ENCODE data around the gene RAD50.

RAD50 gene

DNA sequence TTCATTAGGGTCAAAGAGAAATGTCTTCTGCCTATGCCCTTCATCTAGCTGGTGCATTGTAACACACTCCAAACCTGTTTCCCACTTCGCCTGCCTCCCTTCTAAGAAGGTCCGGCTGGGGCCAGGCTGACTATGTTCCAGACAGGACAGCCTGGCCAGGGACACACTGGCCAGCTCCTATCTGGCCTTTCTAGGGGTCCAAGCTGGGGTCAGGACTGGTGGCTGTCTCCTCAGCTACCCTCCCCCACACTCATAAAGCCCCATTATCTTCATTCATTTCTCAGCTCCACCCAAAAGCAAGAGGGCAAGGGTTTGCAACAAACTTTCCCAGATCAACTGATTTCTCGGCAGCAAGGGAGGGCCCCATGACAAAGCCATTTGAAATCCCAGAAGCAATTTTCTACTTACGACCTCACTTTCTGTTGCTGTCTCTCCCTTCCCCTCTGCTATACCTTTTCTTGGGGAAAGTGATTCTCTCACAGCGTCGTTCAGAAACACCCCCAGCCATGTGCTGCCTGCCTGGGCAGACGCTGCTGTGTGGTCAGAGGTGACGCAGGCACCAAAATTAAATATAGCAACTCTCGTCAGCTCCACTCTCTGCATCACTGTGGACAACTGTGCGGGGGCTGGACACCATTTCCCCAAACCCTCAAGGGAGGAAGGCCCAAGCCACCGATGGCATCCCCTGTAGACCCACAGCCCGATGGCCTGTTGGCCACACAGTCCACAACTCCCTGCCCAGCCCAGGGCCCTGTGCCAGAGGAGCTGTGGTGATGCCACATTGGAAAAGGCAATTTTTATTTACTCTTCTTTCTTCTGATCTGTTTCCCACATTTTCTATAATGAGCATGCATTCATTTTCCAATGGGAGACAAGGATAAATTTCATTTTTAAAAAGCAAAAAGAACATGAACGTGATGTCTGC, 107.3 kb downstream of the RAD50 start:
- H3K4me2 ChIP-seq: no peak overlapping the region

DNA sequence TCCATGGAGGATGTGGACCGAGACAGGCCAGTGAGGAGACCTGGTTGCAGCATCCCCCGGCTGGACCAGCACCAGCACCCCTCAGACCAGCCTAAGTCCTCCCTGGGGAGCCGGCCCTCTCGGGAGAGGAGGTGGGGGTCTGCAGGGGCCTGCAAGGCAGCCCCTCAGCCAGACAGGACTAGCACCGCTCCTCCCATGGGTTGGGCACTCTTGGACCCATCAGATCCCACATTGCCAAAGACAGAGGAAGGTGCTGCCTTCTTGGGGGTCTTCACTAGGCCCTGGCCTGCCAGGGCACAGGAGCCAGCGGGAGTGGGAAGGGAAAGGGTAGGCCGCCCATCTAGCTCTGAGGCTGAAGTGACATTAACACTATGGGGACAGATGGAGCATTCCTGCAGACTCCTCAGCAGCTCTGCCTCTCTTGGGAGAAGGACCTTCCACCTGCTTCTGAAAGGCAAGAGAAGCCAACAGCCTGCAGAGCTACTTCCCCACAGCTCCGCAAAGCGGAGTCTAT, 108.0 kb downstream of the RAD50 start:
- H3K36me3 ChIP-seq (ENCODE audit: insufficient read depth): no peaks in the 10 kb centered on the region
- H2AFZ ChIP-seq (ENCODE audit: low read depth): no peak overlapping the region
- H4K20me1 ChIP-seq (ENCODE audit: insufficient read depth): no peaks in the 10 kb centered on the region
- H3K27me3 ChIP-seq (ENCODE audit: insufficient read depth, low read depth): no peaks in the 10 kb centered on the region
- H3K9ac ChIP-seq: no peak overlapping the region
- H3K4me3 ChIP-seq (IDR thresholded peaks at IDR 0.05; ENCODE audit: insufficient read depth, low read depth, low read length): no peak overlapping the region
- no peak overlapping the region for H3K27ac ChIP-seq
- H3K79me2 ChIP-seq (ENCODE audit: insufficient read depth, low read depth): no peaks in the 10 kb centered on the region
- peaks cover 12% of the 10 kb centered on the region for H3K4me1 ChIP-seq (ENCODE audit: low read depth, poor library complexity, severe bottlenecking)
- TF ChIP-seq, protein P1, sequence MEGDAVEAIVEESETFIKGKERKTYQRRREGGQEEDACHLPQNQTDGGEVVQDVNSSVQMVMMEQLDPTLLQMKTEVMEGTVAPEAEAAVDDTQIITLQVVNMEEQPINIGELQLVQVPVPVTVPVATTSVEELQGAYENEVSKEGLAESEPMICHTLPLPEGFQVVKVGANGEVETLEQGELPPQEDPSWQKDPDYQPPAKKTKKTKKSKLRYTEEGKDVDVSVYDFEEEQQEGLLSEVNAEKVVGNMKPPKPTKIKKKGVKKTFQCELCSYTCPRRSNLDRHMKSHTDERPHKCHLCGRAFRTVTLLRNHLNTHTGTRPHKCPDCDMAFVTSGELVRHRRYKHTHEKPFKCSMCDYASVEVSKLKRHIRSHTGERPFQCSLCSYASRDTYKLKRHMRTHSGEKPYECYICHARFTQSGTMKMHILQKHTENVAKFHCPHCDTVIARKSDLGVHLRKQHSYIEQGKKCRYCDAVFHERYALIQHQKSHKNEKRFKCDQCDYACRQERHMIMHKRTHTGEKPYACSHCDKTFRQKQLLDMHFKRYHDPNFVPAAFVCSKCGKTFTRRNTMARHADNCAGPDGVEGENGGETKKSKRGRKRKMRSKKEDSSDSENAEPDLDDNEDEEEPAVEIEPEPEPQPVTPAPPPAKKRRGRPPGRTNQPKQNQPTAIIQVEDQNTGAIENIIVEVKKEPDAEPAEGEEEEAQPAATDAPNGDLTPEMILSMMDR (conservative IDR thresholded peaks at IDR 0.05; ENCODE audit: low read depth, low read length): no peak
- no peak overlapping the region for H3K4me2 ChIP-seq

More for the DNA sequence above, 107.3 kb downstream of the RAD50 start:
- Histone ChIP-seq H2AFZ (ENCODE audit: low read depth) (no peak overlapping the region), H4K20me1 (ENCODE audit: insufficient read depth) (no peaks in the 10 kb centered on the region), H3K4me1 (ENCODE audit: low read depth, poor library complexity, severe bottlenecking) (peaks cover 12% of the 10 kb centered on the region), H3K9ac (no peak overlapping the region), H3K79me2 (ENCODE audit: insufficient read depth, low read depth) (no peaks in the 10 kb centered on the region), H3K27me3 (ENCODE audit: insufficient read depth, low read depth) (no peaks in the 10 kb centered on the region), H3K36me3 (ENCODE audit: insufficient read depth) (no peaks in the 10 kb centered on the region), H3K4me3 (IDR thresholded peaks at IDR 0.05; ENCODE audit: insufficient read depth, low read depth, low read length) (no peak overlapping the region), H3K27ac (no peak overlapping the region)
- TF ChIP-seq, protein P1 (conservative IDR thresholded peaks at IDR 0.05; ENCODE audit: low read depth, low read length): no peak

DNA sequence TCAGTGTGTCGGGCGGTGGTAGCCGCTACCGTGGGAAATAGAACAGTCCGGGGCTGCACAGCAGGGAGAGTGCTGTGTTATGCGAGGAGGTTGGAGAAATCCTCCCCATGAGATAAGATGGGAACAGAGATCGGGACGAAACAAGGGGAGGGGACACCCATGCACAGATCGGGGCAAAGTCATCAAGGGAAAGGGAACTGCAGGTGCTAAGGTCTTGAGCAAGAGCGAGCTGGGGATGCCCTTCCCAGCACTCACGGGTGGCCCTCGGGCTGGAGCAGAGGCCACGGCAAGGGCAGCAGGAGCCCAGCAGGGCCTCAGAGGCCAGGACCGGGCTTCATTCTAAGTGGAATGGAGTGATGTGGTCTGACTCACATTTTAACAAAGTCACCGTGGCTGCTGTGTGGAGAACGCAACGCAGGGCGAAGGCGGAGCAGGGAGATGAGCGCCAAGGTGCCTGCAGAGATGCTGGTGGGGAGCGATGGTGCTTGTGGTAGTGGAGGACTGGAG, 108.8 kb downstream of the RAD50 start:
- Histone ChIP-seq H4K20me1 (ENCODE audit: insufficient read depth) (no peaks in the 10 kb centered on the region), H3K36me3 (ENCODE audit: insufficient read depth) (no peaks in the 10 kb centered on the region), H3K27me3 (ENCODE audit: insufficient read depth, low read depth) (no peaks in the 10 kb centered on the region), H3K9ac (no peak overlapping the region), H3K4me2 (no peak overlapping the region), H2AFZ (ENCODE audit: low read depth) (no peak overlapping the region), H3K27ac (no peak overlapping the region), H3K4me3 (IDR thresholded peaks at IDR 0.05; ENCODE audit: insufficient read depth, low read depth, low read length) (no peak overlapping the region), H3K79me2 (ENCODE audit: insufficient read depth, low read depth) (no peaks in the 10 kb centered on the region), H3K4me1 (ENCODE audit: low read depth, poor library complexity, severe bottlenecking) (peaks cover 12% of the 10 kb centered on the region)
- TF ChIP-seq, protein P1 (conservative IDR thresholded peaks at IDR 0.05; ENCODE audit: low read depth, low read length): no peak

DNA sequence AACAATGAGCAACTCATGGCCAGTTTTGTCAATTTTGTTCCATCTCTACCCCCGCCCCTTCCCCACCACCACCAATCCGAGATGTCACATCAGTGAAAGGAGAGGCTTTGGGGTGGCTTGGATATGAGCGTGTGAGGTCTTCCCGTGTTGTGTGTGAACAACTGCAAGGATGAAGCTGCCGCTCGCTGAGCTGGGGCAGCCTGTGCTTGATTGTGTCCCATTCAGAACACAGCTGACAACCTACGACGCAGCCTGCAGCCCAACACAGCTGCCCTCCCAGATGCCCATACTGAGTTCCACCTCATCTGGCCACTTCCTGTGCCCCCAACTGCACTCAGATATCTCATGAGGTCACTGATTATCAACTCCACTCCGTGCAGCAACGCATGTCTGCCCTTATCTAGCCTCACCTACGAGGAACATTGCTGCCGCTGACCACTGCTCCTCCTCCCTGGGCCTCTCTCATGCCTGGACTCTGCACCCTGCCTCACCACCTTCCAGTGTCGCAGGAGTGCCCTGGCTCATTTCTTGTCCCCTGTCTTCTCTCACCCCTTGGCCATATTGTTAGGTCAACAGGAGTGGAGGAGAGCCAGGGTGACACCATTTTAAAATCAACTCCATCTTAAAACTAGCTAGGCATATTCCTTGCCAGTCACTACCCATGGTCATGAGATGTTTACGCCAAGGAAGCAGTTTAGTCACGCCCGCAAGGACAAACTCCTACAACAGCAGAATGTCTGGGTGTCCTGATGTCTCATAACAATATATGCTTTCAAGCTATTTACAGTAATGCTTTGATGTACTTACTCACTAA, 109.7 kb downstream of the RAD50 start:
- H3K4me1 ChIP-seq (ENCODE audit: low read depth, poor library complexity, severe bottlenecking): peaks cover 12% of the 10 kb centered on the region
- H3K9ac ChIP-seq: no peak overlapping the region
- H2AFZ ChIP-seq (ENCODE audit: low read depth): no peak overlapping the region
- no peak overlapping the region for H3K4me2 ChIP-seq
- H3K27ac ChIP-seq: no peak overlapping the region
- no peaks in the 10 kb centered on the region for H3K36me3 ChIP-seq (ENCODE audit: insufficient read depth)
- H4K20me1 ChIP-seq (ENCODE audit: insufficient read depth): no peaks in the 10 kb centered on the region
- no peaks in the 10 kb centered on the region for H3K27me3 ChIP-seq (ENCODE audit: insufficient read depth, low read depth)
- no peak overlapping the region for H3K4me3 ChIP-seq (IDR thresholded peaks at IDR 0.05; ENCODE audit: insufficient read depth, low read depth, low read length)
- H3K79me2 ChIP-seq (ENCODE audit: insufficient read depth, low read depth): no peaks in the 10 kb centered on the region
- TF ChIP-seq, protein P1 (conservative IDR thresholded peaks at IDR 0.05; ENCODE audit: low read depth, low read length): no peak
